HCT116 (cell line): ENCODE results near the gene GREB1L. TPM values are rescaled to one million over a fixed set of nuclear protein-coding genes. Genes with fewer than 3 reads are reported as not detected.

ENCODE experiments used
- ATAC-seq: fragments of 200-7000 bp; cut with Tn5 transposase; 2 replicates; pipeline ENCODE4 v1.9.1; 2020; ENCODE audit warnings: mild to moderate bottlenecking, moderate library complexity
- BruUV-seq: library from RNA; stranded (reverse); fragments of 400-500 nt; replicated peaks from 2 replicates; lab custom pipeline; 2021; lab: Mats Ljungman, UMichigan
- CTCF ChIA-PET: fragments of 300-600 bp; sonication (Branson Sonifier 250); formaldehyde crosslinking; loops from one replicate; lab custom pipeline; 2021; ENCODE audit warnings: antibody characterized with exemption; lab: Charles Lee
- POLR2A ChIA-PET: fragments of 300-600, 350-600 bp; sonication (Branson Sonifier 250); formaldehyde crosslinking; loops from one replicate; lab custom pipeline; 2021; ENCODE audit warnings: antibody characterized with exemption; lab: Charles Lee
- RAD21 ChIA-PET, 2 experiments: fragments of 300-600 bp; sonication (Branson Sonifier 250); formaldehyde crosslinking; loops; one replicate each; lab custom pipeline; 2023; ENCODE audit warnings: low total read pairs in 2 of 2; ENCODE audit not compliant: uncharacterized antibody in 2 of 2, unreplicated experiment in 2 of 2, low non-redundant PET in 1 of 2; lab: Charles Lee
- DNase-seq: peaks from one replicate; pipeline ENCODE4 v3.0.0-alpha.2; 2010; ENCODE audit warnings: low read depth, low spot score
- H2AFZ ChIP-seq: fragments of 200-600 bp; shearing (Covaris generic), sonication (generic); 2 replicates; pipeline ENCODE4 v1.6.1; 2017; ENCODE audit warnings: low read depth, mixed run types, mixed read lengths, antibody characterized with exemption, low read length; ENCODE audit not compliant: poor library complexity, severe bottlenecking
- H3K27ac ChIP-seq: 2 replicates; pipeline ENCODE4 v1.5.1; 2012; ENCODE audit warnings: low read depth, low read length
- H3K27me3 ChIP-seq: fragments of 200-600 bp; sonication (generic); 2 replicates; pipeline ENCODE4 v1.6.1; 2016; ENCODE audit warnings: mixed run types, low read length, mixed read lengths; ENCODE audit not compliant: insufficient read depth
- H3K36me3 ChIP-seq, 2 experiments: fragments of 200-500 bp in 1 of 2; fragments of 200-600 bp in 1 of 2; sonication (Bioruptor generic) in 1 of 2; sonication (generic) in 1 of 2; 2 replicates each; pipeline versions ENCODE4 v1.5.1 to v1.6.1; 2014 to 2016; ENCODE audit warnings: low read length in 2 of 2, inconsistent platforms in 1 of 2, mixed read lengths in 1 of 2, mixed run types in 1 of 2; ENCODE audit not compliant: insufficient read depth in 2 of 2, control insufficient read depth in 1 of 2
- H3K4me1 ChIP-seq, 2 experiments: fragments of 200-600 bp in 1 of 2; sonication (generic) in 1 of 2; 2 replicates each; pipeline versions ENCODE4 v1.5.1 to v1.6.1; 2012 to 2017; ENCODE audit warnings: low read length in 2 of 2, inconsistent platforms in 1 of 2, mild to moderate bottlenecking in 1 of 2, mixed read lengths in 1 of 2, mixed run types in 1 of 2, moderate library complexity in 1 of 2; ENCODE audit not compliant: insufficient read depth in 2 of 2, control insufficient read depth in 1 of 2
- H3K4me2 ChIP-seq: fragments of 200-600 bp; sonication (generic); 2 replicates; pipeline ENCODE4 v1.6.1; 2017; ENCODE audit warnings: mixed run types, low read length, mixed read lengths
- H3K4me3 ChIP-seq, 2 experiments: fragments of 200-600 bp in 1 of 2; sonication (generic) in 1 of 2; replicated peaks in 1 of 2; 2 replicates each; pipeline ENCODE4 v1.5.1; 2011 to 2016; ENCODE audit warnings: low read length in 2 of 2, control low read depth in 1 of 2, low read depth in 1 of 2, mild to moderate bottlenecking in 1 of 2, mixed read lengths in 1 of 2, mixed run types in 1 of 2
- H3K79me2 ChIP-seq: fragments of 200-600 bp; sonication (generic); 2 replicates; pipeline ENCODE4 v1.6.1; 2017; ENCODE audit warnings: mild to moderate bottlenecking, mixed run types, low read length, moderate library complexity, mixed read lengths; ENCODE audit not compliant: insufficient read depth
- H3K9ac ChIP-seq: fragments of 200-600 bp; sonication (generic); 2 replicates; pipeline ENCODE4 v1.6.1; 2016; ENCODE audit warnings: low read length, mixed read lengths
- H3K9me2 ChIP-seq: fragments of 200-600 bp; sonication (generic), shearing (Covaris generic); 2 replicates; pipeline ENCODE4 v1.6.1; 2017; ENCODE audit warnings: mixed run types, mild to moderate bottlenecking, moderate library complexity; ENCODE audit not compliant: insufficient read depth
- H3K9me3 ChIP-seq, 2 experiments: fragments of 200-500 bp in 1 of 2; fragments of 200-600 bp in 1 of 2; sonication (Bioruptor generic) in 1 of 2; sonication (generic) in 1 of 2; 2 replicates each; pipeline ENCODE4 v1.6.1; 2014 to 2017; ENCODE audit warnings: low read length in 2 of 2, mixed read lengths in 2 of 2, inconsistent platforms in 1 of 2, low read depth in 1 of 2, mild to moderate bottlenecking in 1 of 2, mixed run types in 1 of 2, moderate library complexity in 1 of 2; ENCODE audit not compliant: control insufficient read depth in 1 of 2, insufficient read depth in 1 of 2
- H4K20me1 ChIP-seq: fragments of 200-600 bp; sonication (generic), shearing (Covaris generic); 2 replicates; pipeline ENCODE4 v1.6.1; 2017; ENCODE audit warnings: mixed run types, mild to moderate bottlenecking, moderate library complexity; ENCODE audit not compliant: insufficient read depth
- EGR1 ChIP-seq: IDR thresholded peaks from 2 replicates; pipeline ENCODE4 v1.6.1; 2012; ENCODE audit warnings: low read depth
- ELF1 ChIP-seq: IDR thresholded peaks from 2 replicates; pipeline ENCODE4 v1.6.1; 2012; ENCODE audit warnings: low read depth, borderline replicate concordance
- EZH2 ChIP-seq: fragments of 200-600 bp; sonication (generic); IDR thresholded peaks from 2 replicates; pipeline ENCODE4 v1.6.1; 2017; ENCODE audit warnings: antibody characterized with exemption, mixed run types
- EZH2phosphoT487 ChIP-seq: fragments of 200-600 bp; IDR thresholded peaks from 2 replicates; pipeline ENCODE4 v1.6.1; 2018; ENCODE audit warnings: antibody characterized with exemption, borderline replicate concordance
- POLR2A ChIP-seq: IDR thresholded peaks from 2 replicates; pipeline ENCODE4 v1.7.0; 2011; ENCODE audit warnings: borderline replicate concordance; ENCODE audit not compliant: insufficient read depth, insufficient read length; ENCODE audit errors: extremely low read depth
- RAD21 ChIP-seq: IDR thresholded peaks from 2 replicates; pipeline ENCODE4 v1.6.1; 2012; ENCODE audit warnings: low read depth, mild to moderate bottlenecking
- ZFX ChIP-seq: fragments of 450-650 bp; IDR thresholded peaks from 2 replicates; pipeline ENCODE4 v1.6.1; 2017
- intact Hi-C: fragments of 100-400 bp; cut with micrococcal nuclease; formaldehyde crosslinking; loops from 2 replicates; pipeline ENCODE4 v1.10.0; 2022
- total RNA-seq: library from RNA; stranded (reverse); gene quantifications from one replicate; pipeline ENCODE4 v1.2.1, GENCODE V29; 2021; ENCODE audit not compliant: unreplicated experiment
- TF ChIP-seq, protein P1 (sequence below): IDR thresholded peaks from 2 replicates; pipeline ENCODE4 v1.6.1; 2012
- TF ChIP-seq, protein P2 (sequence below): IDR thresholded peaks from 2 replicates; pipeline ENCODE4 v1.6.1; 2012; ENCODE audit warnings: low read depth

GREB1L gene
- total RNA-seq, 1 experiment from 2014 or later: 12.2 TPM

DNA sequence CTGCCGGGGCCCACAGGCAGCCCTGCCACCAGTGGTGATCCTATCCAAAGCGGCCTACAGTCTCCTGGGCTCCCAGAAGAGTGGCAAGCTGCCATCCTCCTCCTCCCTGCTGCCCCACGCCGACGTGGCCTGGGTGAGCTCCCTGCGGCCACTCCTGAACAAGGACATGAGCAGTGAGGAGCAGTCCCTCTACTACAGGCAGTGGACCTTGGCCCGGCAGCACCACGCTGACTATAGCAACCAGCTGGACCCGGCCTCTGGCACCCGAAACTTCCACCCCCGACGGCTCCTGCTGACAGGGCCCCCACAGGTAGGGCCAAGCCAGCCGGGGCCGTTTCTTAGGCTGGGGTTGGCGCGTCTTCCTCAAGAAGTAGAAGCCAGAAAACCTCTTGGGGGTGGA lies 258.0 kb downstream of the GREB1L start:
- no peaks in the 10 kb centered on the region for H3K9me3 ChIP-seq
- H3K4me3 ChIP-seq: no peak overlapping the region
- ATAC-seq (no peak), DNase-seq (no peak)
- BruUV-seq: no TSS peak
- RAD21 ChIA-PET: no interaction called here
- H3K9me2 ChIP-seq: no peaks in the 10 kb centered on the region
- H4K20me1 ChIP-seq: no peaks in the 10 kb centered on the region
- intact Hi-C loops: no loop called here
- POLR2A ChIA-PET: no interaction called here
- no peaks in the 10 kb centered on the region for H3K27me3 ChIP-seq
- H3K9ac ChIP-seq: no peak overlapping the region
- H3K4me1 ChIP-seq: no peaks in the 10 kb centered on the region
- H3K4me2 ChIP-seq: no peak overlapping the region
- TF ChIP-seq RAD21 (no peak), EZH2phosphoT487 (no peak), EGR1 (no peak), EZH2 (no peak), ELF1 (no peak), POLR2A (no peak), ZFX (no peak)
- TF ChIP-seq, protein P1, sequence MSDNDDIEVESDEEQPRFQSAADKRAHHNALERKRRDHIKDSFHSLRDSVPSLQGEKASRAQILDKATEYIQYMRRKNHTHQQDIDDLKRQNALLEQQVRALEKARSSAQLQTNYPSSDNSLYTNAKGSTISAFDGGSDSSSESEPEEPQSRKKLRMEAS: no peak
- TF ChIP-seq, protein P2, sequence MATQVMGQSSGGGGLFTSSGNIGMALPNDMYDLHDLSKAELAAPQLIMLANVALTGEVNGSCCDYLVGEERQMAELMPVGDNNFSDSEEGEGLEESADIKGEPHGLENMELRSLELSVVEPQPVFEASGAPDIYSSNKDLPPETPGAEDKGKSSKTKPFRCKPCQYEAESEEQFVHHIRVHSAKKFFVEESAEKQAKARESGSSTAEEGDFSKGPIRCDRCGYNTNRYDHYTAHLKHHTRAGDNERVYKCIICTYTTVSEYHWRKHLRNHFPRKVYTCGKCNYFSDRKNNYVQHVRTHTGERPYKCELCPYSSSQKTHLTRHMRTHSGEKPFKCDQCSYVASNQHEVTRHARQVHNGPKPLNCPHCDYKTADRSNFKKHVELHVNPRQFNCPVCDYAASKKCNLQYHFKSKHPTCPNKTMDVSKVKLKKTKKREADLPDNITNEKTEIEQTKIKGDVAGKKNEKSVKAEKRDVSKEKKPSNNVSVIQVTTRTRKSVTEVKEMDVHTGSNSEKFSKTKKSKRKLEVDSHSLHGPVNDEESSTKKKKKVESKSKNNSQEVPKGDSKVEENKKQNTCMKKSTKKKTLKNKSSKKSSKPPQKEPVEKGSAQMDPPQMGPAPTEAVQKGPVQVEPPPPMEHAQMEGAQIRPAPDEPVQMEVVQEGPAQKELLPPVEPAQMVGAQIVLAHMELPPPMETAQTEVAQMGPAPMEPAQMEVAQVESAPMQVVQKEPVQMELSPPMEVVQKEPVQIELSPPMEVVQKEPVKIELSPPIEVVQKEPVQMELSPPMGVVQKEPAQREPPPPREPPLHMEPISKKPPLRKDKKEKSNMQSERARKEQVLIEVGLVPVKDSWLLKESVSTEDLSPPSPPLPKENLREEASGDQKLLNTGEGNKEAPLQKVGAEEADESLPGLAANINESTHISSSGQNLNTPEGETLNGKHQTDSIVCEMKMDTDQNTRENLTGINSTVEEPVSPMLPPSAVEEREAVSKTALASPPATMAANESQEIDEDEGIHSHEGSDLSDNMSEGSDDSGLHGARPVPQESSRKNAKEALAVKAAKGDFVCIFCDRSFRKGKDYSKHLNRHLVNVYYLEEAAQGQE: no peak
- H2AFZ ChIP-seq: no peak overlapping the region
- H3K79me2 ChIP-seq: no peaks in the 10 kb centered on the region
- no peak overlapping the region for H3K27ac ChIP-seq
- H3K36me3 ChIP-seq: no peaks in the 10 kb centered on the region
- CTCF ChIA-PET: no interaction called here
